Hepatocyte (in vitro differentiated cells): ENCODE results near the gene TBC1D5.

Experiments used
- EZH2 ChIP-seq: fragments of 200-600 bp; sonication (generic); IDR thresholded peaks from 2 replicates; pipeline ENCODE4 v1.6.1; 2016; ENCODE audit warnings: antibody characterized with exemption, mild to moderate bottlenecking, borderline replicate concordance
- TF ChIP-seq, protein P1 (sequence below): fragments of 200-600 bp; sonication (generic); IDR thresholded peaks from 2 replicates; pipeline ENCODE4 v1.5.1; 2016; ENCODE audit warnings: antibody characterized with exemption, mild to moderate bottlenecking; ENCODE audit not compliant: poor library complexity

DNA sequence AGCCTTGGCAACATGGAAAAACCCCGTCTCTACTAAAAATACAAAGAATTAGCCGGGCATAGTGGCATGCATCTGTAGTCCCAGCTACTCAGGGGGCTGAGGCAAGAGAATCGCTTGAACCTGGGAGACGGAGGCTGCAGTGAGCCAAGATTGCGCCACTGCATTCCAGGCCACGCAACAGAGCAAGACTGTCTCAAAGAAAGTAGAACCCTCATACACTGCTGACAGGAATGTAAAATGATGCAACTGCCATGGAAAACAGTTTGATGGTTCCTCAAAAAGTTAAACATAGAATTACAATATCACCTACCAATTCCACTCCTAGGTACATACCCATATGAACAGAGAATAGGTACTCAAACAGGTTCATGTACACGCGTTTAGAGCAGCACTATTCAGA lies 158.9 kb downstream of the TBC1D5 start:
- TF ChIP-seq, protein P1, sequence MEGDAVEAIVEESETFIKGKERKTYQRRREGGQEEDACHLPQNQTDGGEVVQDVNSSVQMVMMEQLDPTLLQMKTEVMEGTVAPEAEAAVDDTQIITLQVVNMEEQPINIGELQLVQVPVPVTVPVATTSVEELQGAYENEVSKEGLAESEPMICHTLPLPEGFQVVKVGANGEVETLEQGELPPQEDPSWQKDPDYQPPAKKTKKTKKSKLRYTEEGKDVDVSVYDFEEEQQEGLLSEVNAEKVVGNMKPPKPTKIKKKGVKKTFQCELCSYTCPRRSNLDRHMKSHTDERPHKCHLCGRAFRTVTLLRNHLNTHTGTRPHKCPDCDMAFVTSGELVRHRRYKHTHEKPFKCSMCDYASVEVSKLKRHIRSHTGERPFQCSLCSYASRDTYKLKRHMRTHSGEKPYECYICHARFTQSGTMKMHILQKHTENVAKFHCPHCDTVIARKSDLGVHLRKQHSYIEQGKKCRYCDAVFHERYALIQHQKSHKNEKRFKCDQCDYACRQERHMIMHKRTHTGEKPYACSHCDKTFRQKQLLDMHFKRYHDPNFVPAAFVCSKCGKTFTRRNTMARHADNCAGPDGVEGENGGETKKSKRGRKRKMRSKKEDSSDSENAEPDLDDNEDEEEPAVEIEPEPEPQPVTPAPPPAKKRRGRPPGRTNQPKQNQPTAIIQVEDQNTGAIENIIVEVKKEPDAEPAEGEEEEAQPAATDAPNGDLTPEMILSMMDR, result no peak
- no peak for TF ChIP-seq EZH2
